WTC11 (cell line): ENCODE measurements around the gene YAF2. TPM values are rescaled to one million over a fixed set of nuclear protein-coding genes. Genes with fewer than 3 reads are reported as not detected.

Experiments used
- ATAC-seq: fragments of 200-7000 bp; cut with Tn5 transposase; 2 replicates; pipeline ENCODE4 v1.10.0; 2021; ENCODE audit warnings: mild to moderate bottlenecking, moderate library complexity
- CTCF ChIA-PET: fragments of 300-600 bp; sonication (Branson Sonifier 250); formaldehyde crosslinking; loops from one replicate; lab custom pipeline; 2021; ENCODE audit warnings: antibody characterized with exemption; lab: Charles Lee
- POLR2A ChIA-PET: fragments of 350-600 bp; sonication (Branson Sonifier 250); formaldehyde crosslinking; loops from one replicate; lab custom pipeline; 2021; ENCODE audit warnings: antibody characterized with exemption; lab: Charles Lee
- DNase-seq: peaks from one replicate; pipeline ENCODE4 v3.0.0; 2021; ENCODE audit warnings: low spot score
- H3K27ac Mint-ChIP-seq: 2 replicates; pipeline ENCODE4 v1.8.0; 2021; ENCODE audit warnings: mixed read lengths
- H3K27me3 Mint-ChIP-seq: 2 replicates; pipeline ENCODE4 v1.8.0; 2021; ENCODE audit warnings: low read depth, mild to moderate bottlenecking, moderate library complexity, mixed read lengths
- H3K36me3 Mint-ChIP-seq: 2 replicates; pipeline ENCODE4 v1.8.0; 2021; ENCODE audit warnings: mixed read lengths
- H3K4me1 Mint-ChIP-seq: 2 replicates; pipeline ENCODE4 v1.8.0; 2022; ENCODE audit warnings: mixed read lengths
- H3K4me3 Mint-ChIP-seq: 2 replicates; pipeline ENCODE4 v1.8.0; 2021; ENCODE audit warnings: mild to moderate bottlenecking, moderate library complexity, mixed read lengths
- H3K9me3 Mint-ChIP-seq: 2 replicates; pipeline ENCODE4 v1.8.0; 2021; ENCODE audit warnings: mixed read lengths
- MXD4 ChIP-seq: fragments of 250-450 bp; sonication (Bioruptor Pico); IDR thresholded peaks from 2 replicates; pipeline ENCODE4 v1.8.0; 2021; ENCODE audit warnings: mild to moderate bottlenecking, moderate library complexity, borderline replicate concordance
- MYBL2 ChIP-seq: sonication (generic); formaldehyde crosslinking; IDR thresholded peaks from 2 replicates; pipeline ENCODE4 v1.8.1; 2023; ENCODE audit warnings: mild to moderate bottlenecking, moderate library complexity, missing genetic modification reagents
- PRRX2 ChIP-seq: fragments of 250-450 bp; sonication (Bioruptor Pico); IDR thresholded peaks from 2 replicates; pipeline ENCODE4 v1.8.0; 2021; ENCODE audit warnings: mild to moderate bottlenecking
- SMAD3 ChIP-seq: sonication (generic); formaldehyde crosslinking; IDR thresholded peaks from 2 replicates; pipeline ENCODE4 v1.8.0; 2022; ENCODE audit warnings: missing genetic modification reagents, mild to moderate bottlenecking, borderline replicate concordance
- ZBTB21 ChIP-seq: sonication (generic); formaldehyde crosslinking; IDR thresholded peaks from 2 replicates; pipeline ENCODE4 v1.8.1; 2023; ENCODE audit warnings: mild to moderate bottlenecking, missing genetic modification reagents, borderline replicate concordance
- ZNF317 ChIP-seq: sonication (generic); formaldehyde crosslinking; IDR thresholded peaks from 2 replicates; pipeline ENCODE4 v1.8.1; 2023; ENCODE audit warnings: low read depth, mild to moderate bottlenecking, moderate library complexity, missing genetic modification reagents, borderline replicate concordance
- ZNF423 ChIP-seq: fragments of 250-450 bp; sonication (Bioruptor Pico); IDR thresholded peaks from 2 replicates; pipeline ENCODE4 v2.1.2; 2022; ENCODE audit warnings: mild to moderate bottlenecking, moderate library complexity
- total RNA-seq: library from RNA; stranded (reverse); gene quantifications from 3 replicates; pipeline ENCODE4 v1.2.3, GENCODE V29; 2021
- TF ChIP-seq, protein P1 (sequence below): fragments of 250-450 bp; sonication (Bioruptor Pico); IDR thresholded peaks from 2 replicates; pipeline ENCODE4 v1.8.0; 2021; ENCODE audit warnings: mild to moderate bottlenecking
- TF ChIP-seq, protein P2 (sequence below): sonication (generic); formaldehyde crosslinking; IDR thresholded peaks from 2 replicates; pipeline ENCODE4 v1.8.0; 2023; ENCODE audit warnings: mild to moderate bottlenecking, missing genetic modification reagents
- TF ChIP-seq, protein P3 (sequence below): fragments of 250-450 bp; sonication (Bioruptor Pico); IDR thresholded peaks from 2 replicates; pipeline ENCODE4 v2.1.2; 2022; ENCODE audit warnings: mild to moderate bottlenecking, moderate library complexity
- TF ChIP-seq, protein P4 (sequence below): sonication (generic); formaldehyde crosslinking; IDR thresholded peaks from 2 replicates; pipeline ENCODE4 v1.8.0; 2022; ENCODE audit warnings: missing genetic modification reagents
- TF ChIP-seq, protein P5 (sequence below): sonication (generic); formaldehyde crosslinking; IDR thresholded peaks from 2 replicates; pipeline ENCODE4 v1.8.0; 2022; ENCODE audit warnings: mild to moderate bottlenecking, missing genetic modification reagents
- TF ChIP-seq, protein P6 (sequence below): sonication (generic); formaldehyde crosslinking; IDR thresholded peaks from 2 replicates; pipeline ENCODE4 v1.8.1; 2023; ENCODE audit warnings: mild to moderate bottlenecking, missing genetic modification reagents, borderline replicate concordance
- TF ChIP-seq, protein P7 (sequence below): sonication (generic); formaldehyde crosslinking; conservative IDR thresholded peaks from 2 replicates; pipeline ENCODE4 v1.8.1; 2022; ENCODE audit warnings: mild to moderate bottlenecking, missing genetic modification reagents
- TF ChIP-seq, protein P8 (sequence below): sonication (generic); formaldehyde crosslinking; IDR thresholded peaks from 2 replicates; pipeline ENCODE4 v1.8.1; 2023; ENCODE audit warnings: mild to moderate bottlenecking, moderate library complexity, missing genetic modification reagents
- TF ChIP-seq, protein P9 (sequence below): sonication (generic); formaldehyde crosslinking; IDR thresholded peaks from 2 replicates; pipeline ENCODE4 v1.8.1; 2022; ENCODE audit warnings: low read depth, mild to moderate bottlenecking, moderate library complexity, missing genetic modification reagents, borderline replicate concordance

YAF2 gene
- total RNA-seq, 1 experiment from 2014 or later: 3.3 TPM

DNA sequence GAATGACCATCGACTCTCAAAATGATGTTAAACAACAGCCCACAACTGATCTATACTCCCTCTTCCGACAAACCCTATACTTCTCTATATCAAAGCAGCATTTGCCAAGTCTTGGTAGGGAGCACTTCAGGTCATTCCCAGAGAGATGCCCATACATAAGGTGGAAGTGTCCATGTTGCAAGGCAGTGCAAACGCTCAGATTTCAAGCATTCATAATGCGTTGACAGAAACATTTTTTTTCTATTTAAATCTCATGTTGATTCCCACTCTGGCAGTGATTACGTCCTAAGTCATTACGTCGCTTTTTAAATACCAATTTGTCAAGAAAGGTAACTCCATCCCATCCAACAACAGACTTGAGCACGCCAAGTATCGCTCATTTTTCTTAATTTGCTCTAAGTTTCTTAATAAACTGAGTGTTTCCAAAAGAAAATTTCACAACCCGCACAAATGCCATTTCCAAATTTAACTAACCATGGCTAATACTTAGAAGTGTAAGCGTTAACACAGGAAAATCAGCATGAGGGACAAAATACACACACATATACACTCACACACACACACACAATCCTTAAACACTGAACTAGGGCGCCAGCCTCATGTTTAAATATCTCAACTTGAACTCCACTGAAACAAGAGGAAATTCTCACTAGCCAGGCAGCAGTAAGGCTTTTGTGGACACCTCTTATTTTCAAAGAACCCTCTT is 94.4 kb downstream of the YAF2 start (continued):
- TF ChIP-seq, protein P1, sequence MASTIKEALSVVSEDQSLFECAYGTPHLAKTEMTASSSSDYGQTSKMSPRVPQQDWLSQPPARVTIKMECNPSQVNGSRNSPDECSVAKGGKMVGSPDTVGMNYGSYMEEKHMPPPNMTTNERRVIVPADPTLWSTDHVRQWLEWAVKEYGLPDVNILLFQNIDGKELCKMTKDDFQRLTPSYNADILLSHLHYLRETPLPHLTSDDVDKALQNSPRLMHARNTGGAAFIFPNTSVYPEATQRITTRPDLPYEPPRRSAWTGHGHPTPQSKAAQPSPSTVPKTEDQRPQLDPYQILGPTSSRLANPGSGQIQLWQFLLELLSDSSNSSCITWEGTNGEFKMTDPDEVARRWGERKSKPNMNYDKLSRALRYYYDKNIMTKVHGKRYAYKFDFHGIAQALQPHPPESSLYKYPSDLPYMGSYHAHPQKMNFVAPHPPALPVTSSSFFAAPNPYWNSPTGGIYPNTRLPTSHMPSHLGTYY: no peak
- no peak for TF ChIP-seq ZNF317 (CRISPR knock-in tag)

DNA sequence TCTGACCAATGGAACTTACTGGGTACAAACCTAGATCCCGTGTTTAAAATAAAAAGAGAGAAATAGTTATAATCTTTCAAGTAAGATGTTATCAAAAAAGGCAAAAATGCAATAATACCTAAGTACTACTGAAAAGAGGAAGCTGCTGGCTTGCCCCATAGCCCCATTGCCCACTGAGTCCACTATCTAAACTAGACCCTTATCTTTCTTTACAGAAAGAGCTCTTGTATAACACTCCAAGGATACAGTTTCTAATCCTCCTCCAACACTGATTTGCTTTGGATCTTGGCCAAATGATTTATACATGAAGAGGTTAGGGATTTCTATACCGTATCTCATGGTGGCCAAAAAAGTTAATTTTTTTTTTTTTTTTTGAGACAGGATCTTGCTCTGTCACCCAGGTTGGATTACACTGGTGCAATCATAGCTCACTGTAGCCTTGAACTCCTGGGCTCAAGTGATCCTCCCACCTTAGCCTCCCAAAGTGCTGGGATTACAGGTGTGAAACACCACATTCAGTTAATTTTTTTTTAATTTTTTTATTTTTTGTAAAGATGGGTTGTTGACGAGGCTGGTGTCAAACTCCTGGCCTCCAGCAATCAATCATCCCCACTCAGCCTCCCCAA is 96.0 kb downstream of the YAF2 start:
- H3K36me3 Mint-ChIP-seq: no peaks in the 10 kb centered on the region
- H3K4me3 Mint-ChIP-seq: no peak overlapping the region
- H3K9me3 Mint-ChIP-seq: no peaks in the 10 kb centered on the region; the same call in 1 of the 2 replicates
- H3K27me3 Mint-ChIP-seq: peaks cover 10% of the 10 kb centered on the region
- peaks cover 31% of the 10 kb centered on the region for H3K4me1 Mint-ChIP-seq
- POLR2A ChIA-PET: interaction anchor here (0.6 kb wide), 1 partner anchor 14 kb away, joined by 3 read pairs; no protein-coding TSS in a partner anchor
- CTCF ChIA-PET: no interaction called here
- ATAC-seq: no peak
- H3K27ac Mint-ChIP-seq: no peak overlapping the region
- no peak for DNase-seq
- TF ChIP-seq, protein P2, sequence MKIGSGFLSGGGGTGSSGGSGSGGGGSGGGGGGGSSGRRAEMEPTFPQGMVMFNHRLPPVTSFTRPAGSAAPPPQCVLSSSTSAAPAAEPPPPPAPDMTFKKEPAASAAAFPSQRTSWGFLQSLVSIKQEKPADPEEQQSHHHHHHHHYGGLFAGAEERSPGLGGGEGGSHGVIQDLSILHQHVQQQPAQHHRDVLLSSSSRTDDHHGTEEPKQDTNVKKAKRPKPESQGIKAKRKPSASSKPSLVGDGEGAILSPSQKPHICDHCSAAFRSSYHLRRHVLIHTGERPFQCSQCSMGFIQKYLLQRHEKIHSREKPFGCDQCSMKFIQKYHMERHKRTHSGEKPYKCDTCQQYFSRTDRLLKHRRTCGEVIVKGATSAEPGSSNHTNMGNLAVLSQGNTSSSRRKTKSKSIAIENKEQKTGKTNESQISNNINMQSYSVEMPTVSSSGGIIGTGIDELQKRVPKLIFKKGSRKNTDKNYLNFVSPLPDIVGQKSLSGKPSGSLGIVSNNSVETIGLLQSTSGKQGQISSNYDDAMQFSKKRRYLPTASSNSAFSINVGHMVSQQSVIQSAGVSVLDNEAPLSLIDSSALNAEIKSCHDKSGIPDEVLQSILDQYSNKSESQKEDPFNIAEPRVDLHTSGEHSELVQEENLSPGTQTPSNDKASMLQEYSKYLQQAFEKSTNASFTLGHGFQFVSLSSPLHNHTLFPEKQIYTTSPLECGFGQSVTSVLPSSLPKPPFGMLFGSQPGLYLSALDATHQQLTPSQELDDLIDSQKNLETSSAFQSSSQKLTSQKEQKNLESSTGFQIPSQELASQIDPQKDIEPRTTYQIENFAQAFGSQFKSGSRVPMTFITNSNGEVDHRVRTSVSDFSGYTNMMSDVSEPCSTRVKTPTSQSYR (CRISPR knock-in tag): no peak
- TF ChIP-seq, protein P3, sequence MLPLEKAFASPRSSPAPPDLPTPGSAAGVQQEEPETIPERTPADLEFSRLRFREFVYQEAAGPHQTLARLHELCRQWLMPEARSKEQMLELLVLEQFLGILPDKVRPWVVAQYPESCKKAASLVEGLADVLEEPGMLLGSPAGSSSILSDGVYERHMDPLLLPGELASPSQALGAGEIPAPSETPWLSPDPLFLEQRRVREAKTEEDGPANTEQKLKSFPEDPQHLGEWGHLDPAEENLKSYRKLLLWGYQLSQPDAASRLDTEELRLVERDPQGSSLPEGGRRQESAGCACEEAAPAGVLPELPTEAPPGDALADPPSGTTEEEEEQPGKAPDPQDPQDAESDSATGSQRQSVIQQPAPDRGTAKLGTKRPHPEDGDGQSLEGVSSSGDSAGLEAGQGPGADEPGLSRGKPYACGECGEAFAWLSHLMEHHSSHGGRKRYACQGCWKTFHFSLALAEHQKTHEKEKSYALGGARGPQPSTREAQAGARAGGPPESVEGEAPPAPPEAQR (CRISPR knock-in tag): no peak
- TF ChIP-seq, protein P4, sequence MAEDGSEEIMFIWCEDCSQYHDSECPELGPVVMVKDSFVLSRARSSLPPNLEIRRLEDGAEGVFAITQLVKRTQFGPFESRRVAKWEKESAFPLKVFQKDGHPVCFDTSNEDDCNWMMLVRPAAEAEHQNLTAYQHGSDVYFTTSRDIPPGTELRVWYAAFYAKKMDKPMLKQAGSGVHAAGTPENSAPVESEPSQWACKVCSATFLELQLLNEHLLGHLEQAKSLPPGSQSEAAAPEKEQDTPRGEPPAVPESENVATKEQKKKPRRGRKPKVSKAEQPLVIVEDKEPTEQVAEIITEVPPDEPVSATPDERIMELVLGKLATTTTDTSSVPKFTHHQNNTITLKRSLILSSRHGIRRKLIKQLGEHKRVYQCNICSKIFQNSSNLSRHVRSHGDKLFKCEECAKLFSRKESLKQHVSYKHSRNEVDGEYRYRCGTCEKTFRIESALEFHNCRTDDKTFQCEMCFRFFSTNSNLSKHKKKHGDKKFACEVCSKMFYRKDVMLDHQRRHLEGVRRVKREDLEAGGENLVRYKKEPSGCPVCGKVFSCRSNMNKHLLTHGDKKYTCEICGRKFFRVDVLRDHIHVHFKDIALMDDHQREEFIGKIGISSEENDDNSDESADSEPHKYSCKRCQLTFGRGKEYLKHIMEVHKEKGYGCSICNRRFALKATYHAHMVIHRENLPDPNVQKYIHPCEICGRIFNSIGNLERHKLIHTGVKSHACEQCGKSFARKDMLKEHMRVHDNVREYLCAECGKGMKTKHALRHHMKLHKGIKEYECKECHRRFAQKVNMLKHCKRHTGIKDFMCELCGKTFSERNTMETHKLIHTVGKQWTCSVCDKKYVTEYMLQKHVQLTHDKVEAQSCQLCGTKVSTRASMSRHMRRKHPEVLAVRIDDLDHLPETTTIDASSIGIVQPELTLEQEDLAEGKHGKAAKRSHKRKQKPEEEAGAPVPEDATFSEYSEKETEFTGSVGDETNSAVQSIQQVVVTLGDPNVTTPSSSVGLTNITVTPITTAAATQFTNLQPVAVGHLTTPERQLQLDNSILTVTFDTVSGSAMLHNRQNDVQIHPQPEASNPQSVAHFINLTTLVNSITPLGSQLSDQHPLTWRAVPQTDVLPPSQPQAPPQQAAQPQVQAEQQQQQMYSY (CRISPR knock-in tag): no peak
- TF ChIP-seq MYBL2 (CRISPR knock-in tag) (no peak), MXD4 (CRISPR knock-in tag) (no peak), SMAD3 (CRISPR knock-in tag) (no peak), ZBTB21 (CRISPR knock-in tag) (no peak), PRRX2 (CRISPR knock-in tag) (no peak), ZNF423 (CRISPR knock-in tag) (no peak)
- TF ChIP-seq, protein P5, sequence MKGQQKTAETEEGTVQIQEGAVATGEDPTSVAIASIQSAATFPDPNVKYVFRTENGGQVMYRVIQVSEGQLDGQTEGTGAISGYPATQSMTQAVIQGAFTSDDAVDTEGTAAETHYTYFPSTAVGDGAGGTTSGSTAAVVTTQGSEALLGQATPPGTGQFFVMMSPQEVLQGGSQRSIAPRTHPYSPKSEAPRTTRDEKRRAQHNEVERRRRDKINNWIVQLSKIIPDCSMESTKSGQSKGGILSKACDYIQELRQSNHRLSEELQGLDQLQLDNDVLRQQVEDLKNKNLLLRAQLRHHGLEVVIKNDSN (CRISPR knock-in tag): no peak
- TF ChIP-seq, protein P6, sequence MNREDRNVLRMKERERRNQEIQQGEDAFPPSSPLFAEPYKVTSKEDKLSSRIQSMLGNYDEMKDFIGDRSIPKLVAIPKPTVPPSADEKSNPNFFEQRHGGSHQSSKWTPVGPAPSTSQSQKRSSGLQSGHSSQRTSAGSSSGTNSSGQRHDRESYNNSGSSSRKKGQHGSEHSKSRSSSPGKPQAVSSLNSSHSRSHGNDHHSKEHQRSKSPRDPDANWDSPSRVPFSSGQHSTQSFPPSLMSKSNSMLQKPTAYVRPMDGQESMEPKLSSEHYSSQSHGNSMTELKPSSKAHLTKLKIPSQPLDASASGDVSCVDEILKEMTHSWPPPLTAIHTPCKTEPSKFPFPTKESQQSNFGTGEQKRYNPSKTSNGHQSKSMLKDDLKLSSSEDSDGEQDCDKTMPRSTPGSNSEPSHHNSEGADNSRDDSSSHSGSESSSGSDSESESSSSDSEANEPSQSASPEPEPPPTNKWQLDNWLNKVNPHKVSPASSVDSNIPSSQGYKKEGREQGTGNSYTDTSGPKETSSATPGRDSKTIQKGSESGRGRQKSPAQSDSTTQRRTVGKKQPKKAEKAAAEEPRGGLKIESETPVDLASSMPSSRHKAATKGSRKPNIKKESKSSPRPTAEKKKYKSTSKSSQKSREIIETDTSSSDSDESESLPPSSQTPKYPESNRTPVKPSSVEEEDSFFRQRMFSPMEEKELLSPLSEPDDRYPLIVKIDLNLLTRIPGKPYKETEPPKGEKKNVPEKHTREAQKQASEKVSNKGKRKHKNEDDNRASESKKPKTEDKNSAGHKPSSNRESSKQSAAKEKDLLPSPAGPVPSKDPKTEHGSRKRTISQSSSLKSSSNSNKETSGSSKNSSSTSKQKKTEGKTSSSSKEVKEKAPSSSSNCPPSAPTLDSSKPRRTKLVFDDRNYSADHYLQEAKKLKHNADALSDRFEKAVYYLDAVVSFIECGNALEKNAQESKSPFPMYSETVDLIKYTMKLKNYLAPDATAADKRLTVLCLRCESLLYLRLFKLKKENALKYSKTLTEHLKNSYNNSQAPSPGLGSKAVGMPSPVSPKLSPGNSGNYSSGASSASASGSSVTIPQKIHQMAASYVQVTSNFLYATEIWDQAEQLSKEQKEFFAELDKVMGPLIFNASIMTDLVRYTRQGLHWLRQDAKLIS (CRISPR knock-in tag): no peak
- TF ChIP-seq, protein P7, sequence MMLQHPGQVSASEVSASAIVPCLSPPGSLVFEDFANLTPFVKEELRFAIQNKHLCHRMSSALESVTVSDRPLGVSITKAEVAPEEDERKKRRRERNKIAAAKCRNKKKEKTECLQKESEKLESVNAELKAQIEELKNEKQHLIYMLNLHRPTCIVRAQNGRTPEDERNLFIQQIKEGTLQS (CRISPR knock-in tag): no peak
- TF ChIP-seq, protein P8, sequence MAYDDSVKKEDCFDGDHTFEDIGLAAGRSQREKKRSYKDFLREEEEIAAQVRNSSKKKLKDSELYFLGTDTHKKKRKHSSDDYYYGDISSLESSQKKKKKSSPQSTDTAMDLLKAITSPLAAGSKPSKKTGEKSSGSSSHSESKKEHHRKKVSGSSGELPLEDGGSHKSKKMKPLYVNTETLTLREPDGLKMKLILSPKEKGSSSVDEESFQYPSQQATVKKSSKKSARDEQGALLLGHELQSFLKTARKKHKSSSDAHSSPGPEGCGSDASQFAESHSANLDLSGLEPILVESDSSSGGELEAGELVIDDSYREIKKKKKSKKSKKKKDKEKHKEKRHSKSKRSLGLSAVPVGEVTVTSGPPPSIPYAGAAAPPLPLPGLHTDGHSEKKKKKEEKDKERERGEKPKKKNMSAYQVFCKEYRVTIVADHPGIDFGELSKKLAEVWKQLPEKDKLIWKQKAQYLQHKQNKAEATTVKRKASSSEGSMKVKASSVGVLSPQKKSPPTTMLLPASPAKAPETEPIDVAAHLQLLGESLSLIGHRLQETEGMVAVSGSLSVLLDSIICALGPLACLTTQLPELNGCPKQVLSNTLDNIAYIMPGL (CRISPR knock-in tag): no peak
- TF ChIP-seq, protein P9, sequence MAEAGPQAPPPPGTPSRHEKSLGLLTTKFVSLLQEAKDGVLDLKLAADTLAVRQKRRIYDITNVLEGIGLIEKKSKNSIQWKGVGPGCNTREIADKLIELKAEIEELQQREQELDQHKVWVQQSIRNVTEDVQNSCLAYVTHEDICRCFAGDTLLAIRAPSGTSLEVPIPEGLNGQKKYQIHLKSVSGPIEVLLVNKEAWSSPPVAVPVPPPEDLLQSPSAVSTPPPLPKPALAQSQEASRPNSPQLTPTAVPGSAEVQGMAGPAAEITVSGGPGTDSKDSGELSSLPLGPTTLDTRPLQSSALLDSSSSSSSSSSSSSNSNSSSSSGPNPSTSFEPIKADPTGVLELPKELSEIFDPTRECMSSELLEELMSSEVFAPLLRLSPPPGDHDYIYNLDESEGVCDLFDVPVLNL (CRISPR knock-in tag): no peak
